ENCODE data around the gene SLC4A5. TPM values are rescaled to one million over a fixed set of nuclear protein-coding genes. Genes with fewer than 3 reads are reported as not detected.

Gene SLC4A5
- total and polyA plus RNA-seq, 2 of the 8 experiments (the other 6 are each of a cell fraction or from before 2014, with no cell fraction given): 0.42 to 0.52 TPM

DNA sequence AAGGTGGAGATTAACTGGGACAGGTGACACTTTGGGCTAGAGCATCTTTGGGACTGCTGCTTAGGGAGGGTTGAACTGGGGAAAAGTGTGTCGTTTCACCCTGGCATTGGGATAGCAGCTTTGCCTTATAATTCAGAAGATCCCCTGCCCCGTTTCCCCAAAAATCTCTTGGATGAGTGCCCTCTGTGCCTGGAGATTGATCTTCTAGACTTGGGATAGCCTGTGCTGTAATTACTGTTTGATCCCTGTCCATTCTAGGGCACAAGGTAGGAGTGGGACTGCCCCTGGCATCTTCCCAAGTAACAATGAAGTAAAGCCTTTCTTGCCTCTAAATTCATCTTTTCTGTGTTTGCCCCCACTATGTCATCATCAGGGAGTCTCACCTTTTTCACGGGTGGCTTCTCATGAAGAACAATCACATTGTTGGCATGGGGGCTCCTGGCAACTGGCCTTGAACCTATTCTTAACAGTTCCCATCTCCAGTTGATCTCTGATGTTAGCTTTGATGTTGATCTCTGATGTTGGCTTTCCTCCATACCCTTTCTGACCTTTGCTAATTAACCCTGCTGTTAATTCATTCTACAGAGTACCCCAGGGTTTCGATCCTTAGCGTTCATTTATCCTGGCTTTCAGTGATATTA, 123.2 kb downstream of the SLC4A5 start:
- Histone ChIP-seq H2AFZ (ENCODE audit: low read length) (no peak overlapping the region), H4K8ac (ENCODE audit: extremely low read depth, insufficient read depth, low read length) (no peak overlapping the region), H2BK5ac (ENCODE audit: low read depth, low read length) (no peak overlapping the region), H4K20me1 (replicated peaks in 1 of 2; ENCODE audit: control insufficient read depth in 1 of 2, insufficient read depth in 2 of 2, low read length in 2 of 2) (peaks cover 2 to 5% of the 10 kb centered on the region in 2 experiments), H4K91ac (replicated peaks; ENCODE audit: insufficient read length, low read length) (no peak overlapping the region), H3K4ac (replicated peaks; ENCODE audit: insufficient read length, low read depth, low read length) (no peak overlapping the region), H3K4me1 (replicated peaks in 1 of 4; ENCODE audit: control insufficient read depth in 3 of 4, insufficient read depth in 4 of 4, low read length in 3 of 4) (no peaks in the 10 kb centered on the region), H2BK120ac (replicated peaks; ENCODE audit: low read depth, low read length) (no peak overlapping the region), H3K23me2 (ENCODE audit: low read depth, low read length) (no peaks in the 10 kb centered on the region), H2BK20ac (ENCODE audit: low read length) (no peak overlapping the region), H3K36me3 (ENCODE audit: control insufficient read depth in 2 of 4, insufficient read depth in 4 of 4, low read length in 3 of 4) (peaks cover 0 to 51% (median 24%) of the 10 kb centered on the region in 4 experiments; a peak in 6 of 8 replicates), H3K9ac (replicated peaks in 1 of 4; ENCODE audit: extremely low read depth in 1 of 4, low read depth in 3 of 4, low read length in 3 of 4) (no peak overlapping the region), H3K23ac (ENCODE audit: insufficient read length) (no peak overlapping the region), H3K4me3 (ENCODE audit: extremely low read depth in 1 of 4, insufficient read depth in 2 of 4, low read depth in 3 of 4, low read length in 4 of 4) (no peak overlapping the region), H3K79me2 (ENCODE audit: control insufficient read depth in 1 of 2, insufficient read depth in 2 of 2, low read length in 2 of 2) (0 out of 4 replicates have a peak, but pooled peaks cover 0 to 3% of the 10 kb centered on the region in 2 experiments), H2BK15ac (ENCODE audit: low read length) (no peak overlapping the region), H2AK5ac (ENCODE audit: low read depth, low read length) (no peak overlapping the region), H4K5ac (ENCODE audit: insufficient read length, low read depth, low read length) (no peak overlapping the region), H3K4me2 (ENCODE audit: insufficient read depth in 1 of 2, low read depth in 2 of 2, low read length in 2 of 2) (no peak overlapping the region), H3K27me3 (replicated peaks in 1 of 4; ENCODE audit: control insufficient read depth in 3 of 4, extremely low read depth in 1 of 4, insufficient read depth in 3 of 4, low read length in 3 of 4) (no peaks in the 10 kb centered on the region), H3K9me3 (ENCODE audit: insufficient read depth in 2 of 2, low read depth in 1 of 2, low read length in 1 of 2) (no peaks in the 10 kb centered on the region), H2BK12ac (ENCODE audit: low read depth, low read length) (no peak overlapping the region), H3K27ac (ENCODE audit: low read depth, low read length) (no peak overlapping the region), H3K14ac (ENCODE audit: insufficient read length) (no peak overlapping the region), H3K79me1 (ENCODE audit: low read depth, low read length) (no peaks in the 10 kb centered on the region), H3K56ac (replicated peaks; ENCODE audit: insufficient read length, low read depth, low read length) (no peak overlapping the region), H3K18ac (ENCODE audit: extremely low read depth, low read length) (no peak overlapping the region)
- 94% methylated on average over 5 of the region's 5 CpGs; no CpG with 5 or more reads in 1 of the 2 experiments for WGBS, 2 experiments (ENCODE audit: extremely low coverage in 1 of 2, insufficient coverage in 1 of 2, insufficient read length in 1 of 2, insufficient replicate concordance in 2 of 2, low coverage in 1 of 2, low lambda C conversion rate in 2 of 2, missing lambda C conversion rate in 1 of 2)
- DNase-seq (ENCODE audit: low read depth in 1 of 2, low spot score in 2 of 2): peak in 1 of 2 experiments; percentile 39
- ChIA-PET POLR2A (ENCODE audit: partially characterized antibody) (interaction anchor here (1.6 to 72.1 kb wide), 4 partner anchors 9 to 42 kb away, joined by 3 to 2699 read pairs (median 82); partner anchors contain the start of genes BOLA3, MOB1A and MTHFD2), CTCF (ENCODE audit: partially characterized antibody) (no interaction called here)
- peak; percentile 77; the same call in 1 of the 2 replicates for TF ChIP-seq POLR2AphosphoS5 (IDR thresholded peaks at IDR 0.05; ENCODE audit: low read depth, low read length)
- TF ChIP-seq SP2 (IDR thresholded peaks at IDR 0.05; ENCODE audit: low read length): no peak
- TF ChIP-seq CHD2 (IDR thresholded peaks at IDR 0.05; ENCODE audit: low read length): no peak
- TF ChIP-seq POLR2A (IDR thresholded peaks at IDR 0.05; ENCODE audit: control extremely low read depth in 1 of 2, low read depth in 2 of 2, low read length in 2 of 2): peak; percentile 27 to 62
- FAIRE-seq: no peak

Data from H1 (cell line).